Ishikawa (cell line): ENCODE data around the gene CPA2.

Source experiments
- CREB1 ChIP-seq: IDR thresholded peaks from 2 replicates; pipeline ENCODE4 v1.6.1; 2012; ENCODE audit warnings: low read depth
- EGR1 ChIP-seq: IDR thresholded peaks from 2 replicates; pipeline ENCODE4 v1.6.1; 2012
- EP300 ChIP-seq: IDR thresholded peaks from 2 replicates; pipeline ENCODE4 v1.6.1; 2012; ENCODE audit warnings: borderline replicate concordance
- FOXM1 ChIP-seq: IDR thresholded peaks from 2 replicates; pipeline ENCODE4 v1.6.1; 2012; ENCODE audit warnings: low read depth, borderline replicate concordance
- RAD21 ChIP-seq: IDR thresholded peaks from 2 replicates; pipeline ENCODE4 v1.6.1; 2012; ENCODE audit warnings: low read depth
- TAF1 ChIP-seq: IDR thresholded peaks from 2 replicates; pipeline ENCODE4 v1.6.1; 2012; ENCODE audit warnings: low read depth, mild to moderate bottlenecking
- TEAD4 ChIP-seq: IDR thresholded peaks from 2 replicates; pipeline ENCODE4 v1.6.1; 2012
- USF1 ChIP-seq: IDR thresholded peaks from 2 replicates; pipeline ENCODE4 v1.6.1; 2012
- YY1 ChIP-seq: IDR thresholded peaks from 2 replicates; pipeline ENCODE4 v1.6.1; 2012; ENCODE audit warnings: low read depth
- TF ChIP-seq, protein P1 (sequence below): IDR thresholded peaks from 2 replicates; pipeline ENCODE4 v1.6.1; 2012

GRCh38 chr7:130274296-130274695, 7.6 kb downstream of the CPA2 start:
- TF ChIP-seq USF1: no peak
- TF ChIP-seq TAF1: no peak
- no peak for TF ChIP-seq CREB1
- no peak for TF ChIP-seq EGR1
- TF ChIP-seq TEAD4: no peak
- TF ChIP-seq, protein P1, sequence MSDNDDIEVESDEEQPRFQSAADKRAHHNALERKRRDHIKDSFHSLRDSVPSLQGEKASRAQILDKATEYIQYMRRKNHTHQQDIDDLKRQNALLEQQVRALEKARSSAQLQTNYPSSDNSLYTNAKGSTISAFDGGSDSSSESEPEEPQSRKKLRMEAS: no peak
- no peak for TF ChIP-seq YY1
- no peak for TF ChIP-seq EP300
- TF ChIP-seq FOXM1: no peak
- no peak for TF ChIP-seq RAD21
